ENCODE data around the gene GALNT9. TPM values are rescaled to one million over a fixed set of nuclear protein-coding genes. Genes with fewer than 3 reads are reported as not detected.

The GALNT9 gene
- polyA plus RNA-seq, 1 donor from 2014 or later = 13.5 TPM

DNA sequence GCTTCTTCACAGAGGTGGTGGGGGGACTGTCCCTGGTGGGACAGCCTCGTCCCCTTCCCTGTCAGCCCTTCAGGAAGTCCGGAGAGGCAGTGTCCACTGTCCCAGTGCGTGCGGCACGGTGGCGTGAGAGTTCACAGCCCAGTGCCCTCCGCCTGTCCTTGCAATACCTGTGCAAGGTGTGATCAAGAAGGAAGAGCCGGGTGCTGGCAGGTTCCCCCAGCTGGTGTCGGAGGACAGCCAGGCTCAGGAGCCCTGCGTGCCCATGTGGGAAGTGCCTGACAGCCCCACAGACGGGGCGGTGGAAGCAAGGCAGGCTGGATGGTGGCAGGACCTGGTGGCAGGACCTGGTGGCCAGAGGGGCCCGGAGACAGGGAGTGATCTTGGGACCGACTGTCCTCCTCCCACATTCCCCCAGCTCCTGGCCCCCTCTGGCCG, 168.8 kb downstream of the GALNT9 start:
- H3K36me3 ChIP-seq (ENCODE audit: insufficient read depth, low read length) = no peaks in the 10 kb centered on the region

DNA sequence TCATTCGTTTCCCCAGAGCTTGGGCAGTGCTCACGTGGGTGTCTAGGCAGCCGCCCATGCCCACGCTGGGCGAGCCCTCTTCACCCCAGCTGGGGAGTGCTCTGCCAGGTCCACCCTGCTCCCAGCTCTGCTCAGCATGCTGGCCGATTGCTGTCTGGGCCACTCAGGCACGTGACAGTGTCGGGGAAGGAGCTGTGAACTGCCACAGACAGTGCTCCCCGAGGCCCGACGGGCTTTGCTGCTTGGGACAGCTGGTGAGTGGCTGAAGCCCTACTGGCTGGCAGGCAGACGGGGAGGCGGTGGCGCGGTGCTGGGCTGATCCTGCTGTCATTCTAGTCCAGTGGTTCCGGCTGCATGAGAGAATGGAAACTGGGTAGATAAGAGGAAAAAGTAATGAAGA, 169.4 kb downstream of the GALNT9 start:
- Histone ChIP-seq H3K9me2 (ENCODE audit: insufficient read depth, low read length) (no peaks in the 10 kb centered on the region), H4K20me1 (ENCODE audit: insufficient read depth) (no peaks in the 10 kb centered on the region), H3F3A (ENCODE audit: insufficient read depth, low read length, poor library complexity, severe bottlenecking) (no peaks in the 10 kb centered on the region), H3K36me3 (ENCODE audit: insufficient read depth, low read length) (no peaks in the 10 kb centered on the region), H3K27ac (ENCODE audit: low read length) (no peak overlapping the region), H3K4me3 (ENCODE audit: low read length) (no peak overlapping the region), H3K9me3 (ENCODE audit: low read length) (no peaks in the 10 kb centered on the region), H3K27me3 (ENCODE audit: insufficient read depth, low read depth, low read length) (no peaks in the 10 kb centered on the region), H2AFZ (ENCODE audit: low read depth, low read length) (no peak overlapping the region), H3K79me2 (replicated peaks; ENCODE audit: insufficient read depth, low read length) (no peaks in the 10 kb centered on the region), H3K9ac (ENCODE audit: low read length) (no peak overlapping the region), H3K4me2 (ENCODE audit: low read length) (no peak overlapping the region)
- TF ChIP-seq MXI1 (conservative IDR thresholded peaks at IDR 0.05; ENCODE audit: poor library complexity, severe bottlenecking) = no peak
- TF ChIP-seq, protein P1, sequence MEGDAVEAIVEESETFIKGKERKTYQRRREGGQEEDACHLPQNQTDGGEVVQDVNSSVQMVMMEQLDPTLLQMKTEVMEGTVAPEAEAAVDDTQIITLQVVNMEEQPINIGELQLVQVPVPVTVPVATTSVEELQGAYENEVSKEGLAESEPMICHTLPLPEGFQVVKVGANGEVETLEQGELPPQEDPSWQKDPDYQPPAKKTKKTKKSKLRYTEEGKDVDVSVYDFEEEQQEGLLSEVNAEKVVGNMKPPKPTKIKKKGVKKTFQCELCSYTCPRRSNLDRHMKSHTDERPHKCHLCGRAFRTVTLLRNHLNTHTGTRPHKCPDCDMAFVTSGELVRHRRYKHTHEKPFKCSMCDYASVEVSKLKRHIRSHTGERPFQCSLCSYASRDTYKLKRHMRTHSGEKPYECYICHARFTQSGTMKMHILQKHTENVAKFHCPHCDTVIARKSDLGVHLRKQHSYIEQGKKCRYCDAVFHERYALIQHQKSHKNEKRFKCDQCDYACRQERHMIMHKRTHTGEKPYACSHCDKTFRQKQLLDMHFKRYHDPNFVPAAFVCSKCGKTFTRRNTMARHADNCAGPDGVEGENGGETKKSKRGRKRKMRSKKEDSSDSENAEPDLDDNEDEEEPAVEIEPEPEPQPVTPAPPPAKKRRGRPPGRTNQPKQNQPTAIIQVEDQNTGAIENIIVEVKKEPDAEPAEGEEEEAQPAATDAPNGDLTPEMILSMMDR (IDR thresholded peaks at IDR 0.05; ENCODE audit: poor library complexity, severe bottlenecking) = no peak
- no peak for TF ChIP-seq EP300 (conservative IDR thresholded peaks at IDR 0.05; ENCODE audit: poor library complexity, severe bottlenecking)
- TF ChIP-seq SMC3 (conservative IDR thresholded peaks at IDR 0.05; ENCODE audit: poor library complexity) = no peak
- TF ChIP-seq, protein P2, sequence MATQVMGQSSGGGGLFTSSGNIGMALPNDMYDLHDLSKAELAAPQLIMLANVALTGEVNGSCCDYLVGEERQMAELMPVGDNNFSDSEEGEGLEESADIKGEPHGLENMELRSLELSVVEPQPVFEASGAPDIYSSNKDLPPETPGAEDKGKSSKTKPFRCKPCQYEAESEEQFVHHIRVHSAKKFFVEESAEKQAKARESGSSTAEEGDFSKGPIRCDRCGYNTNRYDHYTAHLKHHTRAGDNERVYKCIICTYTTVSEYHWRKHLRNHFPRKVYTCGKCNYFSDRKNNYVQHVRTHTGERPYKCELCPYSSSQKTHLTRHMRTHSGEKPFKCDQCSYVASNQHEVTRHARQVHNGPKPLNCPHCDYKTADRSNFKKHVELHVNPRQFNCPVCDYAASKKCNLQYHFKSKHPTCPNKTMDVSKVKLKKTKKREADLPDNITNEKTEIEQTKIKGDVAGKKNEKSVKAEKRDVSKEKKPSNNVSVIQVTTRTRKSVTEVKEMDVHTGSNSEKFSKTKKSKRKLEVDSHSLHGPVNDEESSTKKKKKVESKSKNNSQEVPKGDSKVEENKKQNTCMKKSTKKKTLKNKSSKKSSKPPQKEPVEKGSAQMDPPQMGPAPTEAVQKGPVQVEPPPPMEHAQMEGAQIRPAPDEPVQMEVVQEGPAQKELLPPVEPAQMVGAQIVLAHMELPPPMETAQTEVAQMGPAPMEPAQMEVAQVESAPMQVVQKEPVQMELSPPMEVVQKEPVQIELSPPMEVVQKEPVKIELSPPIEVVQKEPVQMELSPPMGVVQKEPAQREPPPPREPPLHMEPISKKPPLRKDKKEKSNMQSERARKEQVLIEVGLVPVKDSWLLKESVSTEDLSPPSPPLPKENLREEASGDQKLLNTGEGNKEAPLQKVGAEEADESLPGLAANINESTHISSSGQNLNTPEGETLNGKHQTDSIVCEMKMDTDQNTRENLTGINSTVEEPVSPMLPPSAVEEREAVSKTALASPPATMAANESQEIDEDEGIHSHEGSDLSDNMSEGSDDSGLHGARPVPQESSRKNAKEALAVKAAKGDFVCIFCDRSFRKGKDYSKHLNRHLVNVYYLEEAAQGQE (IDR thresholded peaks at IDR 0.05; ENCODE audit: borderline replicate concordance) = no peak
- TF ChIP-seq RAD21 (conservative IDR thresholded peaks at IDR 0.05) = no peak
- TF ChIP-seq EZH2 (IDR thresholded peaks at IDR 0.05; ENCODE audit: borderline replicate concordance, insufficient read depth, low read length, poor library complexity, severe bottlenecking) = no peak
- no peak for TF ChIP-seq TAF1 (IDR thresholded peaks at IDR 0.05; ENCODE audit: low read depth)
- no peak for TF ChIP-seq POLR2AphosphoS5 (IDR thresholded peaks at IDR 0.05)

More for the DNA sequence above, 168.8 kb downstream of the GALNT9 start:
- TF ChIP-seq POLR2AphosphoS5 (IDR thresholded peaks at IDR 0.05) (no peak), EZH2 (IDR thresholded peaks at IDR 0.05; ENCODE audit: borderline replicate concordance, insufficient read depth, low read length, poor library complexity, severe bottlenecking) (no peak), SMC3 (conservative IDR thresholded peaks at IDR 0.05; ENCODE audit: poor library complexity) (no peak), EP300 (conservative IDR thresholded peaks at IDR 0.05; ENCODE audit: poor library complexity, severe bottlenecking) (no peak), TAF1 (IDR thresholded peaks at IDR 0.05; ENCODE audit: low read depth) (no peak), RAD21 (conservative IDR thresholded peaks at IDR 0.05) (no peak)
- TF ChIP-seq, protein P1 (IDR thresholded peaks at IDR 0.05; ENCODE audit: poor library complexity, severe bottlenecking) = no peak
- TF ChIP-seq, protein P2 (IDR thresholded peaks at IDR 0.05; ENCODE audit: borderline replicate concordance) = no peak
- H3K9ac ChIP-seq (ENCODE audit: low read length) = no peak overlapping the region
- H3K79me2 ChIP-seq (replicated peaks; ENCODE audit: insufficient read depth, low read length) = no peaks in the 10 kb centered on the region
- no peak overlapping the region for H3K4me3 ChIP-seq (ENCODE audit: low read length)
- H3K27ac ChIP-seq (ENCODE audit: low read length) = no peak overlapping the region
- H3K9me2 ChIP-seq (ENCODE audit: insufficient read depth, low read length) = no peaks in the 10 kb centered on the region
- H3K27me3 ChIP-seq (ENCODE audit: insufficient read depth, low read depth, low read length) = no peaks in the 10 kb centered on the region
- H3K9me3 ChIP-seq (ENCODE audit: low read length) = no peaks in the 10 kb centered on the region
- no peaks in the 10 kb centered on the region for H4K20me1 ChIP-seq (ENCODE audit: insufficient read depth)
- H3K4me2 ChIP-seq (ENCODE audit: low read length) = no peak overlapping the region
- H3F3A ChIP-seq (ENCODE audit: insufficient read depth, low read length, poor library complexity, severe bottlenecking) = no peaks in the 10 kb centered on the region
- no peak overlapping the region for H2AFZ ChIP-seq (ENCODE audit: low read depth, low read length)
